NCI-H1930 (cell line): ENCODE results near the gene NKX2-1.
"Not testable (repeated sequence)": the region's sequence is repeated elsewhere in the genome, so short reads cannot be mapped to it uniquely, and the experiment has no call there.

Experiments
- DNase-seq, 2 experiments: peaks; one replicate each; lab custom pipeline; 2025; lab: John Stamatoyannopoulos, UW

NKX2-1 gene

DNA sequence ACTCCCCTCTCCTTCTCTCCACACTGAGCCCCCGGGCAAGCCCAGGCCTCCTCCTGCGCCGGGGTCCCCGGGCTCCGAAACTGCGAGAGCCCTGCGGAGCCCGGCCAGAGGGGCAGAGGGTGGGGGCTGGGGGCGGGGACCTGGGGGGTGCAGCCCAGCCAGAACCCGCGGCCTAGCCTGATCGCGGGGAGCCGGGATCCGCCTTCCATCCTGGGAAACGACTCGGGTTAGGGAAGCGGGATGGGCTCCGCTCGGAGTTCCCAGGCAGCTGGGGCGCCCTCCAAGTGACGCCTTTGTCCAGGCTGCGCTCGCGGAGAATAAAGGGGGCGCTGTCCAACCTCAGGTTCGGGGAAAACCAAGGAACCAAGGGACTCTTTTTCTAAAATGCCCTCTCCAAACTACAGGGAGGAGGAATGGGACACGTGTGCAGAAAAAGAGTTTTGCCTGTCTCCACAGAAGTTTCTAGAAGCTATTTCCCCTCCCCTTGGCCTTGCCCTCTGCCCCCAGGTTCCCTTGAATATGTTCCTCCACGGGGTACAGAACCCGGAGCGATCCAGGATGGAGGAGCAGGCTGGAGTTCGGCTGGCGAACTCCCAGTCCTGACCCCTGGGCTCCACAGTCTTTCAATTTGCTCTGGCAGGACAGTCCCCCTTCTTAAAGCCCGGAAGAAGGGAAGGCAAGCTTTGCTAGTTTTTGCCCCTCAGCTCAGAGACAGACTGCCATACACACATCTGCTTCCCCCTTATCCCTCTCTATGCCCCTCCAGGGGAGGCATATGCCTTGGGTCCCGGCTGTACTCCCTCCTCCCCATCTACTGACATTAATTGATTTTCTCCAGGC, 13.9 kb downstream of the NKX2-1 start:
- DNase-seq, result no peak

DNA sequence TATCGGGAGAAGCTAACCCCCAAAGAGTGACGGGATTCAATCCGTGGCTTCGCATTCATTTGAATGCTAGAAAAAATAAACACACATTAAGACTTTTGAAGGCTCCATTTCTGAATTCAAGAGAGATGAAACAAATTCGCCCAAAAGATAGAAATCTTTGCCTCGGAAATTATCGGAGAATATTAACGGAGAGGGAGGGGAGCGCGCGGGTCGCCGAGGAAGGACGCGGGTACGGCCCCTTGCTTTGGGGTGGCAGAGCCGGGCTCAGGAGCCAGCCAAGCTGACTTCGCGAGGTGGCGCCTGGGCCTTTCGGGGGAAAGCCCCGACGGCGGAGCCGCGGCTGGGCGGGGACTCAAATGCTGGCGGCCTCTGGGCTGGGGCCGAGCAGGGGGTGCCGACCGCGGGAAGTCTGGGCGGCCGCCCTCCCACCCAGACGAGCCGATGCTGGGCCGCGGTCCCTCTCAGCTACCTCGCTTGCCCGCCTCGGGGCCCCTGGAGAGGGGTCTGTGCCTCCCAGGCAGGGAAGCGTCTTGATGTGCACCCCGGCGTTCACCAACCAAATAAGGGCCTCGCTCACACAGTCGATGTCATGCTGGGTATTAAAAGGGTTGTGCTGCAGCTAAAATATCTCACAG, 14.7 kb downstream of the NKX2-1 start:
- no peak for DNase-seq

DNA sequence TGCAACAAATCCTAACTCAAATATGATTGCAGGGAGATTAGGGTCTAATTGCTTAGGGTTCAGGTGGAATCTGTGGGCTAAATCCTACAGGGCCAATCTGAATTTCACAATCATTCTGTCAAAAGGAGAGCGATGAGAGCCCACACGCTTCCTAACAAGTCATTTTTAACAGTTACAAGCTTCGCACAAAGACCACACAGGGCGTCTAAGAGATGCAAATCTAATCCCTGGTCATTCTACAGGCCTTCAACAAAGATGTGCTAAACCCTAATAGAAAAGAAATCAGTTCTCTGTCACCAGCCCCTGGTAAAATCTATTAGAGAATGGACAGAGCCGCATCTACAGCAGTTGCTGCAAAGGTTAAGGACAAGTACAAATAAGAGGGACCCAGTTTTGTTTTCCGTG, 15.3 kb downstream of the NKX2-1 start:
- no peak for DNase-seq

DNA sequence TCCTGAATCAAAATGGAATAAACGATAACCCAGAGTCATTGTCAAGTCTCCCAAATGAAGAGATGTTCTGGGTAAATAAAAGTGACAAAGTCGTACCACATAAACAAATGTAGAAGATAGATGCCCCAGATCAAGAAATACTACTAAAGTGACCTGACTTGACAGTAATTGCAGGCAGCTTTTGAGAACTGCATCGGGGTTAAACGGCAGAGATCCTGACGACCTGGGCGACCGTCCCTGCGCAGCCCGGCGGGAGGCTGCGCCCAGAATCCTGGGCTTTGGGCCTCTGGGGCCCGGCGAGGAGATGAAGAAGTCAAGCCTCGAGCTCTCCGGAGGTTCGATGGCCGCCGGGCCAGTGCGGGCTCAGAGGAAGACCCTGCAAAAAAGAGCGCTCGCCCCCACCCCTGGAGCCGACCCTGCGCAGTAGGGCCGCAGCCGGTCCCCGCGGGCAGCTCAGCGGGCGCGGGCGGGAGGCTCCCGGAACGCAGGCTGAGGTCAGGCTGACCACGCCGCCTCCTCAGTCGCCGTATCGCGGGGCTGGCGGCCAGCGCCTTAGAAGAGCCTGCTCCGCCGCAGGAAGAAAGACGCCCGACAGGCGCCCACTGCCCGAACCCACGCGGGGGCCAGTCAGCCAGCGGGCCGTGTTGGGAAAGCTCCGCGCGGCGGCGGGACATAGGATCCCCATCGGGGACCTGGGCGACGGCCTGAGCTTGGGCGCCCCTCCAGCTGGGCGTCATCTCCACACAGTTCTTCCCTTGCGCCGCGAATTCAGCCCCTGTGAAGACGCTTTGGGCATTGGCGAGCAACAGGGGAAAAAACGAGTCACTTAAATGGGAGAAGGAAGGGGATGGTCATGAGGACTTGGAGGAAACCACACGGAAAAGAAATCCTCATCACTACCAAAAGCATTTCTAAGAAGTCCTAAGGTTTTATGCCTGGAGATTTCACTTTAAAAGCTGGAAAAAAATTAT, 16.0 kb downstream of the NKX2-1 start:
- no peak for DNase-seq

DNA sequence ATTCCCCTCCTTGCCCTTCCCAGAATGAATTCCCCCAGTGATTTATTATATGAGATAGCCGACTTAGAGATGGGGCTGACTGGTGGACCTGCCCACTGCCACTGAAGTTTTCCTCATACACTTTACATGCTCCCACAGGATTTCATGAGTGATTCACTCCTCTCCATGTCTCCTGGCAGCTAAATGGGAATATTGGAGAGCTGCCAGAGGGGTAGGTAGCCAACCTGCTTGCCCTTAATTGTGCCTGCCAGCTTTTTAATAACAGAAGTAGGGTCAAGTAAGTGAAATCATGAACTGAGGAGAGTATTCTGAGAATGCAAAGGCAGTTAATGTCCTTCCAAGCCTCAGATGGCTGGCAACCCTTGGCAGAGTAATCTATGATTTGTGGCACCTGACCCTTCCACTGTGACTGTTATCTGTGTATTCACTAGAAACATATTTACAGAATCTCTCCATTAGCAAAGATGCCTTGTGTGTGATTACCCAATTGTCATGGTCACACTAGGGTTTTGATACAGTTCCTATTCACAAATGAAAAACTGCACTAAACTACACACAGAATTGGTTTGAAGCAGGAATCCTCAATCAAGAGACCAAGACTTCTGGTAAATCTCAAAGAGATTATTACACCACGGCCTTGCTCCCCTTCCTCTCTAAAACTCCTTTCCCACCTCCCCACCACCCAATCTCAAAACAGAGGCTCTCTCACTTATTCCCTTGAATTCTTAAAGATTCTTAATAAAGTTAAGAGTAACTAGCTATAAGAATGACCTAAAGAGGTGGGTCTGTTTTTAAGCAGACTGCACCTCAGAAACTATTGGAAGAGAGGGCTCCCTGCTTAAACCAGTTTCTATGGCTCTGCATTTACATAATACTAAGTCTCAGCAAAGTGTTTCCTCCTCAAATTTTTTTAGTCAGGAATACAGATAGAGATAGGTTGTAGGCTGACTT, 17.2 kb downstream of the NKX2-1 start:
- no peak for DNase-seq

DNA sequence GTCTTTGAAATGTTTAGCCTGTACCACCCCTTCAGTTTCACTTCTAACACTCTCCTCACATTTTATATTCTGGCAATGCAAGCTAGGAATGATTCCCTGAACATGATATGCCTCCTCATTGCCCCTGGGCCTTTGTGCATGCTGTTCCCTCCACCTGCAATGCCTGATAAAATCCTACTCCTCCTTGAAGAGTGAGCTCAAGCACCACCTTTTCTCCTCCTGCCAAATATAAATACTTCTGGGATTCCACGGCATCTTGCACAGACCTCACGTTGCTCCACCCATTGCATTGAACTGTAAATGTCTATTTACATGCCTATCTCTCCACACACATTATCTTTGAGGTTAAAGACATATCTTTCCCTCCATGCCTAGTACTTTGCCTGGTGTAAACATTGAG, 21.1 kb downstream of the NKX2-1 start:
- DNase-seq, result no peak

DNA sequence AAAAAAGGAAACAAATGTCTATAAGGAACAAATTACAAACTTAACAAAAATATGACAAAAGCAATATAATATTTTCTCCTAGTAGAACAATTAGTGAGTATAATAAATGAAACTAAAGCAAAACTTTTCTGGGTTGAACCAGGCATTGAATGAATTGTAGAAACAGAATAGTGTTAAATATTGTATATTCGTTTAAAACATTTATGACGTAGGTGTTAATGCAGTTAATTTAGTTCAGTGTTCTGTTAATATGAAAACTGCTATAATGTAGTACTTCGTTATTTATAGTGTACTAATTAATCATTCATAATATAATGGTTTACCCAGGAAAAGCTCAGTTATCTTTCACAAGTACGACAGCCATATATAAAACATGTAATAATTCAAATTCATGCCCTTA, 23.7 kb downstream of the NKX2-1 start:
- DNase-seq, result no peak

DNA sequence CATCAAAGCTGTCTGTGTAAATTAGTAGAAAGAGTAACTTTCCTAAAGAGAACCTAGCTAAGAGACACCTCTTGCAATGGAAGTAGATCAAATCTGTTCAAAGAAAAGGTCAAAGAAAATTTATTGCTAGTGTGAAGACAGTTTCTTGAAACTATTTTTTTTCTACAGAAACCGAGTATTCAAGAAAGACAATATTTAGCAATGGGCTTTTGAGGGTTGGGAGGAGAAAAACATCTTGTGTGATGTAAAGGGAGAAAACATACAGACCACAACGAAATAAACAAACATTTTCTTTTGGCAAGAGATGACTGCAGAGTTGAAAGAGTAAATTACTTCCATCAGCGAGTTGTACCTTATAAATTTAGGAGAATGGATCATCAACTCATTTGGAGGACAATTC, 24.4 kb downstream of the NKX2-1 start:
- no peak for DNase-seq

DNA sequence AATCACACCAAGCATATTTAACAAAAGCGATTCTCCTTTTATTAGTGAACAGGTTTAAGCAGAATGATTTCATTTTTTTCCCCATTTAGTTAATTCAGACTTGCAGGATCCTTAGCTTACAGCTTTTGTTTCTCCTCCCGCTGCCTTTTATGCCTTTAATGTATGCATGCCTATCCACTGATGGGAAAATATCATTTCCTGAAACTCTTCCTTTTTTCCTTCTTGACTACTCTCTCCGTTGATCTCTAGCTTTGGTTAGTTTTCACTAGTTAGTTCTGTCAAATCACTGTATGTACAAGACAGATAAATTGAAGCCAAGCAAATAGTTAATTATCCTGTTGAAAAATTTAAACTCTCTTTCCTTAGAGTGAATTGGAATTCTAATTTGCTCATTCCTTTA, 26.3 kb downstream of the NKX2-1 start:
- no peak for DNase-seq

DNA sequence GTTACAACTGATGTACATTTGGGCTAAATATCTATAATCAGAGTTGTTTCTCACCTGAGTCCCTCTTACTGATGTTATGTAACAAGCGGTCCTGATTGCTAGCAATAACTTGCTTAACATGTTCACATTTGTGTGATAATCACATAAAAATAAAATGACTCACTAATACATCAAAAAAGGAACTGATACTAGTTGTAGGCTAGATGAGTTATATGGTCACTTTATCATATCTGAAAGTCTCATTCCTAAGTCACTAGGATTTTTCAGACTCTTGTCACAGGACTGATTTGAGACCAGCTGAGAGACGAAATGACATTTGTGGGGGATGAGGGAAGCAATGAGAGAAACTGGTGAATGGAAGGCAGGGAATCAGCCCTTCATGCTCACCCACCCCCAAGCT, 34.3 kb downstream of the NKX2-1 start:
- DNase-seq, result no peak

DNA sequence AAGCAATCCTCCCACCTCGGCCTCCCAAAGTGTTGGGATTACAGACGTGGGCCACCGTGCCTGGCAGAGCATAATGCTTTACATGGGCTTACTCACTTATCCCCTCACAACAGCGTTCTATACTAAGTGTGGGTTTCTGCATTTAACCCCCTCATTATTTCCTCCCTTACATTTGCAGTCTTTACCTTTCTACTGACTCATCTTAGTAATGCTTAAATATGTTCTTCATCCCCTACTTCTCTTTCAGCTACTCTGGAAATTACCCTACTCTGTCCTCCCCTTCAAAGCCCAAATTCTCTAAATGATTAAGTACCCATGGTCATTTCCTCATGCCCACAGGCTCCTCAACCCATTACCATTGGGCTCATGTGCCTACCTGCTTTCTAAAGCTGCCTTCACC, 40.7 kb downstream of the NKX2-1 start:
- DNase-seq, result no peak

DNA sequence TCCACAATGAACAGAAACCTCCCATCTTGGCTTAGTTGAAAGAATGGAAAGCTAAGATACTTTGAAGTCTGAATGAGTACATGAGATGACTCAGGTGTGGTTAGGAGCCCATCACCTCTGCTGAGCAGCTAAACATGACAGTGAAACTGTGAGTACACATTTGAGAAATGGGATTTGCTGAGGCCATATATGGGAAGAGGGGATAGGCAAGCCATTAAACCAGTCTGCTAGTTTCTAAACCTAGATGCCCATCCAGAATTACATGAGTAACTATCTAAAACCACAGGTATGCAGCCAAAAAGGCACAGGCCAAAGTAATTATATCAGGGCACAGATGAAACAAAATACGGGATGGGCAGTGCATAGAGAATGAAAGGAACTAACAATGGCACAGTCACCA, 41.2 kb downstream of the NKX2-1 start:
- no peak for DNase-seq

DNA sequence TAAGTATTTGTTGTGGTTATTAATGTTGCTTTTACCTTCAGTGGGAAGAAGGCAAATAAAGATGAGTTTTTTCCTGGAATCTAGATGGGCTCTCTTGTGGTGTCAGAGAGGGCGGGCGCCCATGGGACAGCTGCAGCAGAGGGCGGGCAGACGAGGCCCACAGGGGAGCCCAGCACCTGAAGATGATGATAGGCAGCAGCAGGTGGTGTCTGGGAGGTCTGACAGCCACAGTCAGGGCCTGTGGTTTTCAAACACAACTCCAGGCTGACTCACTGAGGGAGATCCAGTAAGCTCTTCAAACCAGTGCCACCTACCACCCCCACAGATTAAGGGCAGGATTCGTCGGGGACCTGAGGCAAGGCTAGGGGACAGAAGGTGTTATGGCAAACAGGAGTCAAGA, 42.8 kb downstream of the NKX2-1 start:
- no peak for DNase-seq

DNA sequence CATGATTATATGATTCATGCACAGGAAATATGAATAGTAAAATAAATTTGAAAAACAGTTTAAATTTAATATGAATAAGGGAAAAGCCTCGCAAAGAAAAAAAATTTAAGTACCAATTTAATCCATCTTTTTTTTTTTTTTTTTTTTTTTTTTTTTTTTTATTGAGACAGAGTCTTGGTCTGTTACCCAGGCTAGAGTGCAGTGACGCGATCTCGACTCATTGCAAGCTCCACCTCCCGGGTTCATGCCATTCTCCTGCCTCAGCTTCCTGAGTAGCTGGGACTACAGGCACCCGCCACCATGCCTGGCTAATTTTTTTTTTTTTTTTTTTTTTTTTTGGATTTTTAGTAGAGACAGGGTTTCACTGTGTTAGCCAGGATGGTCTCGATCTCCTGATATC, 44.0 kb downstream of the NKX2-1 start:
- not testable (repeated sequence) for DNase-seq

DNA sequence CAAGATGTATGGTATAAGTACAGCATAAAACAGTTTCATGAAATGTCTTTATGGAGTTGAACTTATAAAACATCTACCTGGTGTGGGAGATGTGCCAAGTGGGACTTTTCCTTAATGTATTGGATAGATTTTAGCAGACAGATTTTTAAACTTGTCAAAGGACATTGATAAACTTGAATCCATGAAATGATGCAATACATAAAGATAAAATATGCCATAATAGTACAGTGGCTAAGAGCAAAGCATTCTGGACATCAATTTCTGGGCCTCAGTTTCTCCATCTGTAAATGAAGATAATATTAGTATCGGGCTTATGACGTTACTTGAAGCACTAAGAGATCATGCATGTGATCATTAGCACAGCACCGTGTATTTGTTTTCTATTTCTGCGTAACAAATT, 45.4 kb downstream of the NKX2-1 start:
- no peak for DNase-seq

DNA sequence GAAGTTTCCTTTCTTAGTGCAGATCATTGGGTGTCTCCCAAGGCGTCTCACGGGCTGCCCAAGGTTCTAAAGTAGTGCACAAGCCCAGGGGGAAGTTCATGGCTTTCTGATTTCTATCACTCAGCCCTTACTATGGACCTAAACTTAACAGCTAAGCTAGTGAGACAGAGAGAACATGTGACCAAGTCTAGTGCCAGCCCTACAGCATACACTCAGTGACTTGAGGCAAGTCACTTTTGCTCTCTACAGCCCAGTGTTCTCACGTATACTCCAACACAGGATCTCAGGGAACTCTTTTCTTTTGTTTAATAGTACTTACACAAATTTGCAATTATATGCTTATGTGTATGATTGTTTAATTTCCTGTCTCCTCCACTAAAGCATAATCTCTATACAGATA, 48.6 kb downstream of the NKX2-1 start:
- no peak for DNase-seq

DNA sequence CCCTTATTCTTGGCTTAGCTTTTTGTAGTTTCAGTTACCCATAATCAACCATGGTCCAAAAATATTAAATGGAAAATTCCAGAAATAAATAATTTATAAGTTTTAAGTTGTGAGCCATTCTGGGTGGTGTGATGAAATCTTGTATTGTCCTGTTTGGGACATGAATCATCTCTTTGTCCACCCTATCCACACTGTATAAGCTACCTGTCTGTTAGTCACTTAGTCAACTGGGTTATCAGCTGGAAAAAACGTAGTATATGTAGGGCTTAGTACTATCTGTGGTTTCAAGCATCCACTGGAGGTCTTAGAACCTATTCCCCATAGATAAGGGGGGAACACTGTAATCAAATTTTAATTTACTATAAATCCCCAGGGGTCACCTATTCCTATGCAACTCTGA, 52.7 kb downstream of the NKX2-1 start:
- DNase-seq, result no peak
